ENCODE results near the gene FGD1. TPM values are rescaled to one million over a fixed set of nuclear protein-coding genes. Genes with fewer than 3 reads are reported as not detected.

The FGD1 gene
- total and polyA plus RNA-seq, 2 of the 8 experiments (the other 6 are each of a cell fraction or from before 2014, with no cell fraction given) = 6.8 to 34.9 TPM

DNA sequence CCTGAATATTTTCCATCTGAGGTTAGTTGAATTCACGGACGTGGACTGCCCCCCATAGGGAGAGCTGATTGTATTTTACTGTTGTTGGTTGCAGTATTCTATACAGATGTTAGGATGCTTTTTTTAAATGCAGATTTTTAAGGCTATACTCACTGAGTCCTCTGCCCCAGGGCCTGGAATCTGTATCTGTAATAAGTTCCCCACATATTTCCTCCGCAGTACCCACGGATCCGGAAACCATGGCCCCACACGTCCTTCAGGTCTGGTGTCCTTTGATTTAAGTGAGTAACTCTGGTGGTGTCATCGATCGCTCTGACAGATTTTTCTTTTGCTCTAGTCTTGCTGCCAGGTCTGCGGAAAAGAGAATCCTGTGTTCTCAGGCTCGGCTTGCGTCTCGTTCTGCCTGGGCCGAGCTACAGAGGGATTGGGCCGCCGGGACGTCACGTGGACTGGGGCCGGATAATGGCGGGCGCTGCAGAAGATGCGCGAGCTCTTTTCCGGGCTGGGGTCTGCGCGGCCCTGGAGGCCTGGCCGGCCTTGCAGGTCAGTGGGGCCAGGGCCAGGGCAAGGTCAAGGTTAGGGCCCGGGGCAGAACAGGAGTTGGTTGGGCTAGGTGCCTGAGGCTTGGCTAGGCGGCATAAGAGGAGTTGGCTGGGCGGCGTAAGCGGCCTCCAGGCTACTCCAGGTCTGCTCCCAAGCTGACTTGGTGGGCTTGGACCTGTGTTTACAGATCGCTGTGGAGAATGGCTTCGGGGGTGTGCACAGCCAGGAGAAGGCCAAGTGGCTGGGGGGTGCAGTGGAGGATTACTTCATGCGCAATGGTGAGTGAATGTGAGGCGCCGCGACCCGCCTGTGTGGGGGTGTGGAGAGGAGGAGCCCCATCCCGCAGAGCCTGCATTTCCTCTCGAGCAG, 55.8 kb downstream of the FGD1 start, which contains the start of gene TSR2 (continued):
- TF ChIP-seq JUN (IDR thresholded peaks at IDR 0.05; ENCODE audit: low read depth, low read length) (no peak), SAP30 (IDR thresholded peaks at IDR 0.05; ENCODE audit: insufficient read depth, insufficient replicate concordance, low read length) (no peak), CREB1 (IDR thresholded peaks at IDR 0.05) (peak; percentile 29; the same call in 1 of the 2 replicates), RAD21 (IDR thresholded peaks at IDR 0.05 in 1 of 2, conservative IDR thresholded peaks at IDR 0.05 in 1 of 2; ENCODE audit: low read depth in 2 of 2, low read length in 2 of 2) (peak; percentile 5 to 20; a peak in 2 of 4 replicates), CHD1 (IDR thresholded peaks at IDR 0.05; ENCODE audit: low read depth, low read length) (no peak), SP1 (IDR thresholded peaks at IDR 0.05; ENCODE audit: low read depth, low read length) (0 out of 2 replicates have a peak, but pooled peaks have one; percentile 48), KDM5A (IDR thresholded peaks at IDR 0.05; ENCODE audit: low read length) (peak; percentile 91), SIN3A (conservative IDR thresholded peaks at IDR 0.05 in 1 of 2, IDR thresholded peaks at IDR 0.05 in 1 of 2; ENCODE audit: low read depth in 1 of 2, low read length in 2 of 2) (peak; percentile 11 to 65; a peak in 1 of 4 replicates), SRF (IDR thresholded peaks at IDR 0.05; ENCODE audit: low read depth, low read length) (peak; percentile 90), GTF2F1 (IDR thresholded peaks at IDR 0.05; ENCODE audit: borderline replicate concordance, low read depth, low read length) (no peak), KDM4A (IDR thresholded peaks at IDR 0.05; ENCODE audit: low read depth, low read length, severe bottlenecking) (peak; percentile 36), NRF1 (IDR thresholded peaks at IDR 0.05; ENCODE audit: low read depth, low read length) (no peak), BRCA1 (IDR thresholded peaks at IDR 0.05; ENCODE audit: low read depth, low read length) (no peak), POLR2A (IDR thresholded peaks at IDR 0.05; ENCODE audit: control extremely low read depth in 1 of 2, low read depth in 2 of 2, low read length in 2 of 2) (peak; percentile 39 to 75), GABPA (IDR thresholded peaks at IDR 0.05; ENCODE audit: borderline replicate concordance, insufficient read depth, low read length) (no peak)
- TF ChIP-seq, protein P1, sequence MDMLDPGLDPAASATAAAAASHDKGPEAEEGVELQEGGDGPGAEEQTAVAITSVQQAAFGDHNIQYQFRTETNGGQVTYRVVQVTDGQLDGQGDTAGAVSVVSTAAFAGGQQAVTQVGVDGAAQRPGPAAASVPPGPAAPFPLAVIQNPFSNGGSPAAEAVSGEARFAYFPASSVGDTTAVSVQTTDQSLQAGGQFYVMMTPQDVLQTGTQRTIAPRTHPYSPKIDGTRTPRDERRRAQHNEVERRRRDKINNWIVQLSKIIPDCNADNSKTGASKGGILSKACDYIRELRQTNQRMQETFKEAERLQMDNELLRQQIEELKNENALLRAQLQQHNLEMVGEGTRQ (IDR thresholded peaks at IDR 0.05; ENCODE audit: low read length) = peak; percentile 78
- TF ChIP-seq, protein P2, sequence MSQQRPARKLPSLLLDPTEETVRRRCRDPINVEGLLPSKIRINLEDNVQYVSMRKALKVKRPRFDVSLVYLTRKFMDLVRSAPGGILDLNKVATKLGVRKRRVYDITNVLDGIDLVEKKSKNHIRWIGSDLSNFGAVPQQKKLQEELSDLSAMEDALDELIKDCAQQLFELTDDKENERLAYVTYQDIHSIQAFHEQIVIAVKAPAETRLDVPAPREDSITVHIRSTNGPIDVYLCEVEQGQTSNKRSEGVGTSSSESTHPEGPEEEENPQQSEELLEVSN (IDR thresholded peaks at IDR 0.05) = no peak
